Stomach (tissue), 4 donors: ENCODE measurements around the gene JAKMIP1.

Experiments
- EP300 ChIP-seq: sonication (generic); formaldehyde crosslinking; IDR thresholded peaks from one replicate; pipeline ENCODE4 v1.6.1; 2017; ENCODE audit warnings: antibody characterized with exemption
- POLR2A ChIP-seq, 4 donors: fragments of 450-650 bp; IDR thresholded peaks; one replicate each; pipeline ENCODE4 v1.6.1; 2016; ENCODE audit warnings: antibody characterized with exemption in 4 of 4, control low read depth in 2 of 4, mild to moderate bottlenecking in 1 of 4, moderate library complexity in 1 of 4
- POLR2AphosphoS5 ChIP-seq, 3 donors: sonication (generic); formaldehyde crosslinking; IDR thresholded peaks; one replicate each; pipeline ENCODE4 v1.6.1; 2016; ENCODE audit warnings: antibody characterized with exemption in 3 of 3
- TF ChIP-seq, protein P1 (sequence below), 7 experiments: fragments of 450-650 bp in 4 of 7; fragments of 200-600 bp in 3 of 7; sonication (generic) in 3 of 7; IDR thresholded peaks; one replicate each; pipeline ENCODE4 v1.5.1; 2016 to 2019; ENCODE audit warnings: antibody characterized with exemption in 7 of 7, control low read depth in 2 of 7, mild to moderate bottlenecking in 1 of 7

DNA sequence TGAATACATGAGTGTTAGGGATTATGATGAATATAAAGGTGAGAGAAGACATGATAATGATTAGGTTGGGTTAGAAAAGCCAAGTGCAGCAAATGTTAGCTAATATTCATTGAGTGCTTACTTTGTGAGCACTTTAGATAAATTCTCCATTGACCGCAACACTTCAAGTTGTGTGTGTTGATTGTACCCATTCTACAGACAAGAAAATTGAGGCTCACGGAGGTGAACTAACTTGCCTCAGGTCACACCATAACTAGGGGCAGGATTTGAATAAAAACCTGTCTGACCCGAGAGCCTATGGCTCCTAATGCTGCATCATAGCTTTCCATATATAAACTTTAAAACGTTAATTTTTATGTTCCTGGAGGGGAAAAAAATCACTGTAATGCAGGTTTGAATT is 167.0 kb downstream of the JAKMIP1 start:
- TF ChIP-seq, protein P1, sequence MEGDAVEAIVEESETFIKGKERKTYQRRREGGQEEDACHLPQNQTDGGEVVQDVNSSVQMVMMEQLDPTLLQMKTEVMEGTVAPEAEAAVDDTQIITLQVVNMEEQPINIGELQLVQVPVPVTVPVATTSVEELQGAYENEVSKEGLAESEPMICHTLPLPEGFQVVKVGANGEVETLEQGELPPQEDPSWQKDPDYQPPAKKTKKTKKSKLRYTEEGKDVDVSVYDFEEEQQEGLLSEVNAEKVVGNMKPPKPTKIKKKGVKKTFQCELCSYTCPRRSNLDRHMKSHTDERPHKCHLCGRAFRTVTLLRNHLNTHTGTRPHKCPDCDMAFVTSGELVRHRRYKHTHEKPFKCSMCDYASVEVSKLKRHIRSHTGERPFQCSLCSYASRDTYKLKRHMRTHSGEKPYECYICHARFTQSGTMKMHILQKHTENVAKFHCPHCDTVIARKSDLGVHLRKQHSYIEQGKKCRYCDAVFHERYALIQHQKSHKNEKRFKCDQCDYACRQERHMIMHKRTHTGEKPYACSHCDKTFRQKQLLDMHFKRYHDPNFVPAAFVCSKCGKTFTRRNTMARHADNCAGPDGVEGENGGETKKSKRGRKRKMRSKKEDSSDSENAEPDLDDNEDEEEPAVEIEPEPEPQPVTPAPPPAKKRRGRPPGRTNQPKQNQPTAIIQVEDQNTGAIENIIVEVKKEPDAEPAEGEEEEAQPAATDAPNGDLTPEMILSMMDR (IDR thresholded peaks at IDR 0.05) = no peak
- TF ChIP-seq POLR2AphosphoS5 (IDR thresholded peaks at IDR 0.05) = no peak
- TF ChIP-seq POLR2A (IDR thresholded peaks at IDR 0.05) = no peak
- TF ChIP-seq EP300 = no peak
